PC-3 (cell line): ENCODE data around the gene UBN2. TPM values are rescaled to one million over a fixed set of nuclear protein-coding genes. Genes with fewer than 3 reads are reported as not detected.

Experiments used
- ATAC-seq: fragments of 200-7000 bp; cut with Tn5 transposase; 2 replicates; pipeline ENCODE4 v1.9.1; 2020; ENCODE audit warnings: mild to moderate bottlenecking, moderate library complexity
- BruUV-seq: library from RNA; stranded (reverse); fragments of 400-500 nt; replicated peaks from 2 replicates; lab custom pipeline; 2021; lab: Mats Ljungman, UMichigan
- CTCF ChIA-PET: fragments of 300-600 bp; sonication (Branson Sonifier 250); formaldehyde crosslinking; loops from one replicate; lab custom pipeline; 2022; ENCODE audit warnings: antibody characterized with exemption; lab: Charles Lee
- POLR2A ChIA-PET: fragments of 300-600 bp; sonication (Branson Sonifier 250); formaldehyde crosslinking; loops from one replicate; lab custom pipeline; 2022; ENCODE audit warnings: antibody characterized with exemption; ENCODE audit not compliant: unreplicated experiment; lab: Charles Lee
- DNase-seq: peaks from one replicate; pipeline ENCODE4 v3.0.0-alpha.2; 2015
- H2AFZ ChIP-seq: fragments of 300-600 bp; sonication (generic); 2 replicates; pipeline ENCODE4 v1.6.0; 2016; ENCODE audit warnings: antibody characterized with exemption, low read length
- H3F3A ChIP-seq: fragments of 300-600 bp; sonication (generic); one replicate; pipeline ENCODE4 v1.6.0; 2017; ENCODE audit warnings: antibody characterized with exemption, low read length, control low read depth, mild to moderate bottlenecking; ENCODE audit not compliant: unreplicated experiment
- H3K27ac ChIP-seq: fragments of 300-600 bp; sonication (generic); 2 replicates; pipeline ENCODE4 v1.5.1; 2016; ENCODE audit warnings: mild to moderate bottlenecking, low read length
- H3K27me3 ChIP-seq: fragments of 300-600 bp; sonication (generic); 2 replicates; pipeline ENCODE4 v1.6.1; 2016; ENCODE audit warnings: low read length, mixed read lengths
- H3K36me3 ChIP-seq: fragments of 300-600 bp; sonication (generic); 2 replicates; pipeline ENCODE4 v1.6.1; 2016; ENCODE audit warnings: low read depth, mixed run types, low read length, mixed read lengths
- H3K4me1 ChIP-seq: fragments of 300-600 bp; sonication (generic); 2 replicates; pipeline ENCODE4 v1.5.1; 2016; ENCODE audit warnings: low read length; ENCODE audit not compliant: insufficient read depth
- H3K4me2 ChIP-seq: fragments of 300-600 bp; sonication (generic); 2 replicates; pipeline ENCODE4 v1.6.0; 2016; ENCODE audit warnings: low read length
- H3K4me3 ChIP-seq: fragments of 300-600 bp; sonication (generic); 2 replicates; pipeline ENCODE4 v1.5.1; 2016; ENCODE audit warnings: mild to moderate bottlenecking, low read length, mixed read lengths
- H3K79me2 ChIP-seq: fragments of 300-600 bp; sonication (generic); 2 replicates; pipeline ENCODE4 v1.6.1; 2017; ENCODE audit warnings: low read length, mixed read lengths
- H3K9ac ChIP-seq: fragments of 300-600 bp; sonication (generic); 2 replicates; pipeline ENCODE4 v1.6.0; 2016; ENCODE audit warnings: mild to moderate bottlenecking, low read length
- H3K9me2 ChIP-seq: fragments of 300-600 bp; sonication (generic); replicated peaks from 2 replicates; pipeline ENCODE4 v1.6.1; 2016; ENCODE audit warnings: mixed run types, low read length, mixed read lengths
- H3K9me3 ChIP-seq: fragments of 300-600 bp; sonication (generic); 2 replicates; pipeline ENCODE4 v1.6.1; 2016; ENCODE audit warnings: low read length, mixed read lengths
- H4K20me1 ChIP-seq: fragments of 300-600 bp; sonication (generic); 2 replicates; pipeline ENCODE4 v1.6.1; 2016; ENCODE audit warnings: low read length, mixed read lengths
- CTCF ChIP-seq: fragments of 300-600 bp; sonication (generic); conservative IDR thresholded peaks from 2 replicates; pipeline ENCODE4 v1.5.1; 2017; ENCODE audit warnings: antibody characterized with exemption, low read depth, mild to moderate bottlenecking, low read length
- EZH2 ChIP-seq: fragments of 300-600 bp; sonication (generic); IDR thresholded peaks from one replicate; pipeline ENCODE4 v1.6.1; 2017; ENCODE audit warnings: antibody characterized with exemption, mild to moderate bottlenecking, low read length; ENCODE audit not compliant: unreplicated experiment
- EZH2phosphoT487 ChIP-seq: fragments of 300-600 bp; sonication (generic); IDR thresholded peaks from 2 replicates; pipeline ENCODE4 v1.6.1; 2018; ENCODE audit warnings: mild to moderate bottlenecking, antibody characterized with exemption, low read length, borderline replicate concordance
- intact Hi-C: fragments of 100-400 bp; cut with micrococcal nuclease; formaldehyde crosslinking; loops from 2 replicates; pipeline ENCODE4 v1.9.0; 2023
- total RNA-seq: library from RNA; depleted of rRNA; stranded (reverse); fragments of >200 nt; gene quantifications from 2 replicates; pipeline ENCODE4 v1.2.3, GENCODE V29; 2014; rRNA removed

UBN2 gene
- total RNA-seq, 1 experiment from 2014 or later, result 2.2 TPM

- Histone ChIP-seq H3K27ac (no peak overlapping the region), H3K4me2 (no peak overlapping the region), H3K9ac (no peak overlapping the region), H3F3A (no peaks in the 10 kb centered on the region), H3K4me1 (peaks cover 4% of the 10 kb centered on the region; the same call in 1 of the 2 replicates), H3K4me3 (no peak overlapping the region), H2AFZ (no peak overlapping the region), H3K79me2 (peaks cover 12% of the 10 kb centered on the region), H3K9me3 (no peaks in the 10 kb centered on the region), H3K36me3 (no peaks in the 10 kb centered on the region), H3K27me3 (no peaks in the 10 kb centered on the region), H3K9me2 (no peaks in the 10 kb centered on the region), H4K20me1 (no peaks in the 10 kb centered on the region)
- intact Hi-C loops, result loop anchor here (10.0 kb wide), 1 partner anchor 120 kb away; the partner anchor contains the start of gene UBN2
- no peak for DNase-seq
- no peak for ATAC-seq
- BruUV-seq, result no TSS peak
- TF ChIP-seq EZH2phosphoT487 (no peak), CTCF (no peak), EZH2 (no peak)
- POLR2A ChIA-PET, result no interaction called here
- CTCF ChIA-PET, result no interaction called here
Observed at GRCh38 chr7:139354729-139355128, 123.7 kb downstream of the UBN2 start.

GRCh38 chr7:139355320-139355719, 124.3 kb downstream of the UBN2 start:
- POLR2A ChIA-PET, result no interaction called here

More at GRCh38 chr7:139355320-139355719, 124.3 kb downstream of the UBN2 start:
- intact Hi-C loops, result loop anchor here (10.0 kb wide), 1 partner anchor 121 kb away; the partner anchor contains the start of gene UBN2
- no peaks in the 10 kb centered on the region for H3K27me3 ChIP-seq
- CTCF ChIA-PET, result no interaction called here
- H3K9me3 ChIP-seq, result no peaks in the 10 kb centered on the region
- TF ChIP-seq CTCF, result no peak
- no peak for TF ChIP-seq EZH2phosphoT487
- no peak for TF ChIP-seq EZH2
- no peaks in the 10 kb centered on the region for H3K9me2 ChIP-seq
- H3K27ac ChIP-seq, result no peak overlapping the region
- H3K79me2 ChIP-seq, result peaks cover 18% of the 10 kb centered on the region
- no peaks in the 10 kb centered on the region for H3K36me3 ChIP-seq
- no peak overlapping the region for H3K4me2 ChIP-seq
- ATAC-seq (no peak), DNase-seq (no peak)
- H3F3A ChIP-seq, result no peaks in the 10 kb centered on the region
- peaks cover 4% of the 10 kb centered on the region; the same call in 1 of the 2 replicates for H3K4me1 ChIP-seq
- H4K20me1 ChIP-seq, result no peaks in the 10 kb centered on the region
- BruUV-seq, result no TSS peak
- no peak overlapping the region for H3K4me3 ChIP-seq
- no peak overlapping the region for H2AFZ ChIP-seq
- no peak overlapping the region for H3K9ac ChIP-seq

Other genes starting within 250 kb of the UBN2 start
- gene KIAA1549, start 249.8 kb upstream of the UBN2 start, total RNA-seq, result 7.5 and 8.2 TPM in 2 replicates
- gene ZC3HAV1L, start 195.2 kb upstream of the UBN2 start, total RNA-seq, result 8.2 and 8.7 TPM in 2 replicates
- gene ZC3HAV1, start 121.5 kb upstream of the UBN2 start, total RNA-seq, result 19.6 and 25.0 TPM in 2 replicates
- 8.8 and 12.2 TPM in 2 replicates for gene FMC1, start 110.1 kb downstream of the UBN2 start, total RNA-seq
- 67.4 and 110 TPM in 2 replicates for gene LUC7L2, start 128.7 kb downstream of the UBN2 start, total RNA-seq